ENCODE data around the gene EHD1.
A peak's percentile ranks its signal among the peaks of the same experiment; 100 is the strongest.

EHD1 gene

DNA sequence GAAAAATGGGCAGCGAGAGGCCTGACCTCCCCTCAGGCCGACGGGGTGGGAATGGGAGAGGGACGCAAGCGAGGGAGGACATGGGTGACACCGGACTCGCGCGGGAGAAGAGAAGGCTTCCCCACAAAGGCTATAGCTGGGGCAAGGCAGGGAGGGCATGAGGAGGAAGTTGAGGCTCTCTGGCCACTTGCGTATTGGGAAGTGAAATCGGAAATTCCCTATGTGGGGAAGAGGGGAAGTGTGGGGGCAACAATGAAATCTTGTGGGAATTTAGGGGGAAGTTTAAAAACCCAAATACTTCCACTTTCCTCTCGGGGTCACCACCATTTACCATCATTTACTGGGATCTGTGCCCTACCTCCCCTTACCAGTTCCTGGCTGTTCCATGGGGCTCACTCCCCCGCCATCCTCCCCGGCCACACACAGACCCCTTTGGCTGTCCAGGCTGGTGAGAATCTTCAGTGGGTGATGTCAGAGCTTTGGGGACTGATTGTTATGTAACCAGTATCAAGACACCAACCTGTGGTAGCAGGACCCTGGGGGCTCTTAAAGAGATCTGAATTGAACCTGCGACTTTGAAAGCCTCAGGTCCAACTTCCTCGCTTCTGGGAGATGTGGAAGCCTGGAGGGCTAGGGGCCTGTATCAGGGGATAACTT, 951 bp upstream of the EHD1 start:
- Histone ChIP-seq H3K27me3 (ENCODE audit: insufficient read depth, low read length) (no peaks in the 10 kb centered on the region), H3K4me1 (ENCODE audit: control insufficient read depth, insufficient read depth, low read length, unreplicated experiment) (peaks cover 29% of the 10 kb centered on the region), H3K4me3 (ENCODE audit: low read depth, low read length) (peak overlapping the region; percentile 86), H2AFZ (ENCODE audit: low read length, unreplicated experiment) (no peak overlapping the region), H3K27ac (ENCODE audit: low read depth, low read length) (peak overlapping the region; percentile 59), H3K36me3 (ENCODE audit: insufficient read depth, low read length) (no peaks in the 10 kb centered on the region), H3K79me2 (ENCODE audit: control insufficient read depth, insufficient read depth, low read length, unreplicated experiment) (peaks cover 40% of the 10 kb centered on the region)

DNA sequence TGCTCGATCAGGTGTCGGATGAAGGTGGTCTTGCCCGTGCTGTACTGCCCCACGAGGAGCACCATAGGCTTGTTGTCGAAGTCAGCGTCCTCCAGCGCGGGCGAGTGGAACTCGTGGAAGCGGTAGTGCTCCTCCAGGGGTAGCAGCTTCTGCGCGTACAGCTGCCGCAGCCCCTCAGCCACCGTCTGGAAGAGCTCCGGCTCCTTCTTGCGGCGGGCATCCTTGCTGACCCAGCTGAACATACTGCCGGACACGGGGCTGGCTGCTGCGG, 263 bp downstream of the EHD1 start:
- Histone ChIP-seq H3K27ac (ENCODE audit: low read depth, low read length) (peak overlapping the region; percentile 5; the same call in 1 of the 2 replicates), H3K4me3 (ENCODE audit: low read depth, low read length) (peak overlapping the region; percentile 86), H3K79me2 (ENCODE audit: control insufficient read depth, insufficient read depth, low read length, unreplicated experiment) (peaks cover 45% of the 10 kb centered on the region), H2AFZ (ENCODE audit: low read length, unreplicated experiment) (no peak overlapping the region), H3K4me1 (ENCODE audit: control insufficient read depth, insufficient read depth, low read length, unreplicated experiment) (peaks cover 29% of the 10 kb centered on the region), H3K36me3 (ENCODE audit: insufficient read depth, low read length) (no peaks in the 10 kb centered on the region; the same call in 1 of the 2 replicates), H3K27me3 (ENCODE audit: insufficient read depth, low read length) (no peaks in the 10 kb centered on the region)

DNA sequence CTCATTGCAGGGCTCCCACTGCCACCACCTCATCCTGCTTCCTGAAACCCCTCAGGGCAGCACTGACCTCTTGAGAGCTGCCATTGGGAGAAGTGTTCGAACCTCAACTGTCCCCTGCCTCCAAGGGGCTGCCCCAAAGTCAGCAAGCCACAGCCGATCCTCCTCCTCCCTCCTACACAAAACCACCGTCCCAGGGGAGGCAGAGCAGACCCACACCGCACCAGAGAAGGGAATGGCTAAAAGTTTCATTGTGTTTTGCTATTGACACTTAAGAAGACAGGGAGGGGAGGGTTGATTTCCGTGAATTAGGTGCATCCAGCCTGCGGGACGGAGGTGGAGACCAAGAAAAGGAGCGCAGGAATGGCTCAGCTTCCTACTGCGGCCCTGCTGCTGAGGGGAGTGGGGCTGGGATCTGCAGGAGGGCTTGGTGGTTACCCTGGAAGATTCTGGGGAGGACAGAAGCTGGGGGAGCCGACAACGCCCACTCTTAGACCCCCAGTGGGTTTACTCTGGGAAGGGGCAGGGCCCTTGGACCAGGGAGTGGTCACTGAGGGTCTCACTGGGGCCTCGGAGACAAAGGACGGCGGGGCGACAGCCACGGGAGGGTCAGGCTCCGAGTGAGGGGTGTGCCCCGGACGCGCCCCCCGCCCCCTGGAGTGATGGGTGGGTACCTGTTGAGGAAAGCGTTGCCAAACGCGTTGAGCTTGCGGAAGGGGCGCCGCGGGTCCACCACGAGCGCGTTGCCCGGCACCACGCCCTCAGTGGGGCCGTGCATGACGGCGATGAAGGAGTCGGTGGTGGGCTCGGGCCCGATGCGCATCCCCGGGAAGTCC, 815 bp downstream of the EHD1 start:
- peaks cover 29% of the 10 kb centered on the region for H3K4me1 ChIP-seq (ENCODE audit: control insufficient read depth, insufficient read depth, low read length, unreplicated experiment)
- H3K4me3 ChIP-seq (ENCODE audit: low read depth, low read length), result peak overlapping the region; percentile 86
- H3K27me3 ChIP-seq (ENCODE audit: insufficient read depth, low read length), result no peaks in the 10 kb centered on the region
- H3K27ac ChIP-seq (ENCODE audit: low read depth, low read length), result peak overlapping the region; percentile 5; the same call in 1 of the 2 replicates
- peaks cover 50% of the 10 kb centered on the region for H3K79me2 ChIP-seq (ENCODE audit: control insufficient read depth, insufficient read depth, low read length, unreplicated experiment)
- no peak overlapping the region for H2AFZ ChIP-seq (ENCODE audit: low read length, unreplicated experiment)
- no peaks in the 10 kb centered on the region; the same call in 1 of the 2 replicates for H3K36me3 ChIP-seq (ENCODE audit: insufficient read depth, low read length)

DNA sequence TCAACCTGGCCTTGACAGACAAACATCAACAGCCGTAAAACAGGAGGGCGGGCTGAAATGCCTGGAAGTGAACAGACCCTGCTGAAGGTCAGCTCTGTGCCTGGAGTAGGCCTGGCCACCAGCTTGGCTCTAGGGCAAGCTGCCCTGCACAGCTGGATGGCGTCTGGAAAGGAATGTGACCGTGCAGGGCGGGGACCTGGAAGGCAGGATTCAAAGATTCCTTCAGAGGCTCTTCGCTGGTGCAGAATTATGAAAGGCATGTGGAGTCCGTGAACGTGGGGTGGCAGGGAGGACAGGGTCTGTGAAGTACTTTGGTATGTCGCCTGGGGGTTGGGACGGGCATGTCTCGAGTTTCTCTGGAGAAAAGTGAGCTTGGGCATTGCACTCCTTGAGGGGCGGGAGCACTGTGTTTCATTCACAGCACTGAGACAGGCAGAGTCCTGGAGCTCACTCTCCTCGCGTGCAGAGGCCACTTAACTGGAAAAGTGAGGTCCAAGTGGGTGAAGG, 1.5 kb downstream of the EHD1 start:
- peak overlapping the region; percentile 86 for H3K4me3 ChIP-seq (ENCODE audit: low read depth, low read length)
- peaks cover 51% of the 10 kb centered on the region for H3K79me2 ChIP-seq (ENCODE audit: control insufficient read depth, insufficient read depth, low read length, unreplicated experiment)
- no peaks in the 10 kb centered on the region for H3K27me3 ChIP-seq (ENCODE audit: insufficient read depth, low read length)
- H3K36me3 ChIP-seq (ENCODE audit: insufficient read depth, low read length), result no peaks in the 10 kb centered on the region; the same call in 1 of the 2 replicates
- peak overlapping the region; percentile 5; the same call in 1 of the 2 replicates for H3K27ac ChIP-seq (ENCODE audit: low read depth, low read length)
- peaks cover 29% of the 10 kb centered on the region for H3K4me1 ChIP-seq (ENCODE audit: control insufficient read depth, insufficient read depth, low read length, unreplicated experiment)
- no peak overlapping the region for H2AFZ ChIP-seq (ENCODE audit: low read length, unreplicated experiment)

DNA sequence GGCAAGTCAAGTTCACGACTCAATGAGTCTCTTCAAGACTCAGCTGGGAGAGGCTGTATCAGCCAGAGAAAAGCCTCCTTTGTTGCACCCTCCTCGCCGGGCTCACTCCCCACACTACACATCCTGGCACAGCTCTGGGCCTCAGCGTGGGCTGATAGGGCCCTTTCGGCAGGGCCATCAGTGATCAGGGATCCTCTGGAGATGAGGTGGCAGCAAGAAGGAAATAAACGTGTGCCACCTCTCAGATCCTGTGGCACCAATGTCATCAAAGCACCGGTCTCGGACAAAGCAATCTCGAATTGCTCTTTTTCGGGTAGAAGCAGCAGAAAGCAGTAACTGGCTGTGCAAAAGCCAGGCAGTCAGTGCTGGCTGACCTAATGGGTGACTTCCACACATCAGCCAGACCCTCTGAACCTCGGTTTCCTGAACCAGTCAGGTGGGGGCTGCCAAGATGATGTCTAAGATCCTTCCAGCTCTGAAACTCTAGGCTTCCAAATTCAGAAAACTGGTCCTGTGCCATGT, 2.1 kb downstream of the EHD1 start:
- Histone ChIP-seq H3K27me3 (ENCODE audit: insufficient read depth, low read length) (no peaks in the 10 kb centered on the region), H3K27ac (ENCODE audit: low read depth, low read length) (no peak overlapping the region), H3K36me3 (ENCODE audit: insufficient read depth, low read length) (no peaks in the 10 kb centered on the region; the same call in 1 of the 2 replicates), H3K79me2 (ENCODE audit: control insufficient read depth, insufficient read depth, low read length, unreplicated experiment) (peaks cover 56% of the 10 kb centered on the region), H3K4me1 (ENCODE audit: control insufficient read depth, insufficient read depth, low read length, unreplicated experiment) (peaks cover 34% of the 10 kb centered on the region), H2AFZ (ENCODE audit: low read length, unreplicated experiment) (no peak overlapping the region), H3K4me3 (ENCODE audit: low read depth, low read length) (peak overlapping the region; percentile 86)

DNA sequence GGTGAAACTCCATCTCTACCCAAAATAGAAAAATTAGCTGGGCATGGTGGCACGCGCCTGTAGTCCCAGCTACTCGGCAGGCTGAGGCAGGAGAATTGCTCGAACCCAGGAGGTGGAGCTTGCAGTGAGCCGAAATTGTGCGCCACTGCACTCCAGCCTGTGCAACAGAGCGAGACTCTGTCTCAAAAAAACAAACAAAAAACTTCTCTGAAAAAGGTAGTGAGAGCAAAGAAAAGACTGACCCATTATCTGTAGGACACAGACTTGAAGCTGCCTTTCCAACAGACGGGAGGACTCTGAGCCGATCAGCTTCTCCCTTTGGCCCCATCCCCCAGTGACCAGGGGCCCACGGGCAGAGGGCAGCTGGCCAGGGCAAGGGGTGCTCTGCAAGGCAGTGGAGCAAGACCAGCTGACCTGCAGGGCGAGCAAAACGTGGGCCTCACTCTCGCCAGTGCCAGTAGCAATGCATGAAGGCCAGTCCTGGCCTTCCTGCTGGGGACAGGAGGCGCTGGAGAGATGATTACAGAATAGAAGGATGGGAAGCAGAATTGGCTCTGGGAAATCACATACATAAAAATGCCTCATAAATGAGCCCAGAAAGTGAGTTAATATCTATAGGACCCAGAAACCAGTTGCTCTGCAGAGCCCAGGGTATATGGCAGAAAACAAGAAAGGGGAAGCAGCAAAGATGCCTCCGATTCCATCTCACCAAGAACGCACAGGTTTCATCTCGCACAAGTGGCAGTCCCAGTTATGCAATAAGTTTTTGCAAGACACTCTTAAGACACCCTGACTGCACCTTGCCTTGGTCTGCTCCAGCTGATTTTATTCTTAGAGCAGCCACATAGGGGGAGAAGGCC, 2.8 kb downstream of the EHD1 start:
- Histone ChIP-seq H2AFZ (ENCODE audit: low read length, unreplicated experiment) (no peak overlapping the region), H3K4me3 (ENCODE audit: low read depth, low read length) (peak overlapping the region; percentile 86), H3K27ac (ENCODE audit: low read depth, low read length) (no peak overlapping the region), H3K4me1 (ENCODE audit: control insufficient read depth, insufficient read depth, low read length, unreplicated experiment) (peaks cover 40% of the 10 kb centered on the region), H3K79me2 (ENCODE audit: control insufficient read depth, insufficient read depth, low read length, unreplicated experiment) (peaks cover 63% of the 10 kb centered on the region), H3K27me3 (ENCODE audit: insufficient read depth, low read length) (no peaks in the 10 kb centered on the region), H3K36me3 (ENCODE audit: insufficient read depth, low read length) (no peaks in the 10 kb centered on the region; the same call in 1 of the 2 replicates)

DNA sequence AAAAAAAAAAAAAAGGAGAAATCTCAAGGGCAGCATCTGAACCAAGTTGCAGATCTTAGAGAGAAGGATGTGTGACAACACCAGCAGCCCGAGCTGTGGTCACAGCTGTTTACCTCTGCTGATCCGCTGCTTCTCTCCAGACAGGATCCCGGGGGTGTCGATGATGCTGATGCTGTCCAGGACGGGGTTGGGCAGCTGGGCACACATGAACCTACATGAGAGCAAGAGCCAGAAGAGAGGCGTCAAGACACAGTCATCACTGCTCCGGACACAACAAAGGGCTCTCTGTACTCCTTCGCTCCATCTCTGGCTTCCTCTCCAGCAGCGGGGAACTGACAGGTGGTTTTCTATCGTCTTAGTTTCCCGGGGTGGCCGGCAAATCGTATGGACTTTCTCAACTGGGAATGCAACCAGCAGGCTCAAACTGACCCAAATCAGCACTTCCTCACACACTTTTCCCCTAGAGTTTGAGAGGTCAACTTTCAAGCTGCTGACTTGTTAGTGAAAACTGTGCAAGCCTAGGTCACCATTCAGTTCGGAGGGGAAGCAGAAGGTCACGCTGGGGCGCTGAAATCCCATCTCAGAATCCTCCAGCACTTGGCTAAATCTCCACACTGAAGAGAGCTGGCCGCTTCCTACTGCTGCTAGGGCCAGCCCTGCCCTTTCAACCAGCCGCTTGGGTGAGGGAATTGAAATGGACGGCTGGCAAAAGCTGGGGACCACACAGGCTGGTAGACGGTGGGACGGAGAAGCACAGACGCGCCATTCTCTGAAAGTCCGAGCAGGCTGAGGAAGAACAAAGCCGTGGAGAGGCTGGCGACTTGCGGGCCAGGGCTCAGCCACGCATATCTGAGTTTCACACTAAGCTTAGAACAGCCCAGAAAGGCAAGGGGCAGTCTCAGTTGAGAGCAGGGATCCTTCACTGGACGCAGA, 3.8 kb downstream of the EHD1 start:
- H3K4me3 ChIP-seq (ENCODE audit: low read depth, low read length), result no peak overlapping the region
- no peak overlapping the region for H3K27ac ChIP-seq (ENCODE audit: low read depth, low read length)
- no peaks in the 10 kb centered on the region for H3K27me3 ChIP-seq (ENCODE audit: insufficient read depth, low read length)

DNA sequence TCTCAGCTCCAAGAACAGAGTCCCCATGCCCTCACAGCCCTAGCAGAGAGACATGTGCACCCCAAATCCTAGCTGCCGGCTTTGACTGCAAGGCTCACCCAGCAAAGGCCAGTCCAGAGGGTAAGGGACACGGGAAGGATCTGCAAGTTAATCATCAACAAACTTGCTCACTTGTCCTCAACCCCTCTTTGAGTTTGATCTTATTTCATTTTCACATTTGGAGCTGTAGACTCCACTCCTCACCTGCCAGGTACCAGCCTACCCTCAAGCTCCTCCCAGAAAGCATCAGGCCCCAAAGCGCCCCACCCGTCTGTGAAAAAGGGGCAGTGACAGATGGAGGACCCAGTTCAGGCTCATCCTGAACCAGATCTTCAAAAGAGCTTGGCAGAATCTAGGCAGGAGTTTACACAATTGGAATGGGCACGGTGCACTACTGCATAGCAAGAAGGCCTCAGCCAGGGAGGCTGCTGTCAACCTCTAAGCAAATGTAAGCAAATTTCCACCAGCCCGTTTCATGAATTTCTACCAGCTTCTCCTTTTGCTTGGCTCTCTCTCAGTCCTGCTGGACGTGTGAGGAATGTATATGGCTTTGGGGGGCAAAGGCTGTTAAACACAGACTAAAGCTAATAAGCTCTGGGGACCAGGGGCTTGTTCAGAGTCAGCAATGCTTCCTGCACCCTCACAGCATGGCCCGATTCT, 5.5 kb downstream of the EHD1 start:
- no peaks in the 10 kb centered on the region; the same call in 1 of the 2 replicates for H3K36me3 ChIP-seq (ENCODE audit: insufficient read depth, low read length)
- H3K4me3 ChIP-seq (ENCODE audit: low read depth, low read length), result no peak overlapping the region
- no peak overlapping the region for H2AFZ ChIP-seq (ENCODE audit: low read length, unreplicated experiment)
- H3K4me1 ChIP-seq (ENCODE audit: control insufficient read depth, insufficient read depth, low read length, unreplicated experiment), result peaks cover 53% of the 10 kb centered on the region
- no peak overlapping the region for H3K27ac ChIP-seq (ENCODE audit: low read depth, low read length)
- no peaks in the 10 kb centered on the region for H3K27me3 ChIP-seq (ENCODE audit: insufficient read depth, low read length)
- H3K79me2 ChIP-seq (ENCODE audit: control insufficient read depth, insufficient read depth, low read length, unreplicated experiment), result peaks cover 76% of the 10 kb centered on the region

More for the DNA sequence above, 3.8 kb downstream of the EHD1 start:
- Histone ChIP-seq H3K36me3 (ENCODE audit: insufficient read depth, low read length) (no peaks in the 10 kb centered on the region; the same call in 1 of the 2 replicates), H3K4me1 (ENCODE audit: control insufficient read depth, insufficient read depth, low read length, unreplicated experiment) (peaks cover 40% of the 10 kb centered on the region), H3K79me2 (ENCODE audit: control insufficient read depth, insufficient read depth, low read length, unreplicated experiment) (peaks cover 69% of the 10 kb centered on the region), H2AFZ (ENCODE audit: low read length, unreplicated experiment) (no peak overlapping the region)

DNA sequence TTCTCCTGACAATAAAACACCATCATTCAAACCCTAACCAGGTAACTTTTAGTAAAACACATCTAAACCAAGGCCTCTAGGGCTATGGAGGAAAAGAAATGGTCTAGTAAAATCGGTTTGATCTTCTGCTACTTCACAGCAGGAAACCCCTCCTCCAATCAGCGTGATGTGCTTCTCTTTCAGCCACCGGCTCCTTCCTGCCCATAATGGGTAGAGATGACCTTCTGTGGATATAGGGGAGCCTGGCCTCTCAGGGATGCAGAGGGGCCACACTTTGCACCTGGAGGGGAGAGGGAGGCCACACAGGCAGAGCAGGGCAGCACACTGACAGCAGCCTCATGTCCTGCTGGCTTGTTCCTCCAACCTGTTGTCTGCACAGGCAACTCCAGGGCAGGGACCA, 6.9 kb downstream of the EHD1 start:
- no peaks in the 10 kb centered on the region; the same call in 1 of the 2 replicates for H3K36me3 ChIP-seq (ENCODE audit: insufficient read depth, low read length)
- no peaks in the 10 kb centered on the region for H3K27me3 ChIP-seq (ENCODE audit: insufficient read depth, low read length)
- peaks cover 73% of the 10 kb centered on the region for H3K79me2 ChIP-seq (ENCODE audit: control insufficient read depth, insufficient read depth, low read length, unreplicated experiment)
- H3K4me1 ChIP-seq (ENCODE audit: control insufficient read depth, insufficient read depth, low read length, unreplicated experiment), result peaks cover 53% of the 10 kb centered on the region
- H3K4me3 ChIP-seq (ENCODE audit: low read depth, low read length), result no peak overlapping the region
- no peak overlapping the region for H2AFZ ChIP-seq (ENCODE audit: low read length, unreplicated experiment)
- peak overlapping the region; percentile 92; the same call in 1 of the 2 replicates for H3K27ac ChIP-seq (ENCODE audit: low read depth, low read length)

All from ACC112 (cell line).